ENCODE data around the gene IGF1R.

Gene IGF1R

DNA sequence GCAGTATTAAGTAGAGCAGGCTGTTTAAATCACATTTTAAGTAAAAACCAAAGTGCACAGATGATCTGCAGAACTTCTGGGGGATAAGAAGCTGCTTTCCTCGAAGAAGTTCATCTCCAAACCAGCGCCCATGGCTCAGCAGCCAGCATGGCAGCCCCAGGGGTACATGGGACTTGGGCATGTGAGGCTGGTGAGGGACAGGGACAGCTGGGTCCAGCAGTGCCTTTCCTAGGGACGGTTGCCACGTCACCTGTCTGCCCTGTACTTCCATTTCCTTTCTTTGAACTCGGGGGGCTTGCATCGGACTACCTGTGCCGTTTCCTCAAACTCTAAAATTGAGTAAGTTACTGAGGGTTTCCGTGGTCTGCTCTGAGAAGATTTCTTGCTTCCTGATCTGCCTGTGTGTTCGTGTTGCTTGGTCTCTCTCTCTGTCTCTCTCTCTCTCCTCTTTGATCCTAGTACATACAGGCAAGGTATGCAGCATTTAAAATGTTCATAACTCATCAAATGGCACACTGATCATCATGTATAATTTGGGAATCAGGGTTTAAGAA is 67.6 kb downstream of the IGF1R start:
- peaks cover 53% of the 10 kb centered on the region for H3K4me1 ChIP-seq
- H3K36me3 ChIP-seq, result peaks cover 11% of the 10 kb centered on the region
- H3K27me3 ChIP-seq, result no peaks in the 10 kb centered on the region
- TF ChIP-seq, protein P1, sequence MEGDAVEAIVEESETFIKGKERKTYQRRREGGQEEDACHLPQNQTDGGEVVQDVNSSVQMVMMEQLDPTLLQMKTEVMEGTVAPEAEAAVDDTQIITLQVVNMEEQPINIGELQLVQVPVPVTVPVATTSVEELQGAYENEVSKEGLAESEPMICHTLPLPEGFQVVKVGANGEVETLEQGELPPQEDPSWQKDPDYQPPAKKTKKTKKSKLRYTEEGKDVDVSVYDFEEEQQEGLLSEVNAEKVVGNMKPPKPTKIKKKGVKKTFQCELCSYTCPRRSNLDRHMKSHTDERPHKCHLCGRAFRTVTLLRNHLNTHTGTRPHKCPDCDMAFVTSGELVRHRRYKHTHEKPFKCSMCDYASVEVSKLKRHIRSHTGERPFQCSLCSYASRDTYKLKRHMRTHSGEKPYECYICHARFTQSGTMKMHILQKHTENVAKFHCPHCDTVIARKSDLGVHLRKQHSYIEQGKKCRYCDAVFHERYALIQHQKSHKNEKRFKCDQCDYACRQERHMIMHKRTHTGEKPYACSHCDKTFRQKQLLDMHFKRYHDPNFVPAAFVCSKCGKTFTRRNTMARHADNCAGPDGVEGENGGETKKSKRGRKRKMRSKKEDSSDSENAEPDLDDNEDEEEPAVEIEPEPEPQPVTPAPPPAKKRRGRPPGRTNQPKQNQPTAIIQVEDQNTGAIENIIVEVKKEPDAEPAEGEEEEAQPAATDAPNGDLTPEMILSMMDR (IDR thresholded peaks at IDR 0.05; ENCODE audit: low read depth, low read length), result no peak
- no peak for DNase-seq
- no peaks in the 10 kb centered on the region for H3K9me3 ChIP-seq
- H3K4me3 ChIP-seq (ENCODE audit: low read depth, low read length), result no peak overlapping the region

DNA sequence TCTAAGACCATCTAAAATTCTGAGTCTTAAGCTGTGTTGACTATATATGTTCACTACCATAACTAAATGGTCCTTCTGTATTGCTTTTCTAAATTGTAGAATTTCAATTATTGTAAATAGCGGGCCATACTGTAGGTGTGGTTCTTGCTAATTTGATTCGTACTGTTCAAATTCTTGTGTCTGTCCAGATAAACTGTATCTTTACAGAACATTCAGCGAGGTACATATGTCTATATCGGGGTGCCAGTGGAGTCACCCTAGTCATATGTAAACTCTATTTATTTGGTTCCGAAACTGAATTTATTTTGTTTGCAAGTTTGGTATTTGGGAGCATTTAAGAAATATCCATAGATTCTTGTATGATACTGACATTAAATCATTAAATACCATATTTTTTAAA is 69.0 kb downstream of the IGF1R start:
- no peak overlapping the region for H3K4me3 ChIP-seq (ENCODE audit: low read depth, low read length)
- no peak for DNase-seq
- peaks cover 3% of the 10 kb centered on the region for H3K36me3 ChIP-seq
- no peaks in the 10 kb centered on the region for H3K9me3 ChIP-seq
- TF ChIP-seq, protein P1 (IDR thresholded peaks at IDR 0.05; ENCODE audit: low read depth, low read length), result no peak
- H3K4me1 ChIP-seq, result peaks cover 67% of the 10 kb centered on the region
- no peaks in the 10 kb centered on the region for H3K27me3 ChIP-seq

GRCh38 chr15:98717942-98718341 is 69.6 kb downstream of the IGF1R start:
- peaks cover 73% of the 10 kb centered on the region for H3K4me1 ChIP-seq
- TF ChIP-seq, protein P1 (IDR thresholded peaks at IDR 0.05; ENCODE audit: low read depth, low read length), result no peak
- no peaks in the 10 kb centered on the region for H3K9me3 ChIP-seq
- no peak for DNase-seq
- peak overlapping the region; percentile 19 for H3K4me3 ChIP-seq (ENCODE audit: low read depth, low read length)
- H3K27me3 ChIP-seq, result no peaks in the 10 kb centered on the region
- no peaks in the 10 kb centered on the region; the same call in 1 of the 2 replicates for H3K36me3 ChIP-seq

GRCh38 chr15:98718426-98719136 is 70.2 kb downstream of the IGF1R start:
- Histone ChIP-seq H3K4me1 (peaks cover 77% of the 10 kb centered on the region), H3K4me3 (ENCODE audit: low read depth, low read length) (peak overlapping the region; percentile 19), H3K9me3 (no peaks in the 10 kb centered on the region), H3K27me3 (no peaks in the 10 kb centered on the region), H3K36me3 (no peaks in the 10 kb centered on the region; the same call in 1 of the 2 replicates)
- peak; percentile 63 for DNase-seq
- TF ChIP-seq, protein P1 (IDR thresholded peaks at IDR 0.05; ENCODE audit: low read depth, low read length), result no peak

DNA sequence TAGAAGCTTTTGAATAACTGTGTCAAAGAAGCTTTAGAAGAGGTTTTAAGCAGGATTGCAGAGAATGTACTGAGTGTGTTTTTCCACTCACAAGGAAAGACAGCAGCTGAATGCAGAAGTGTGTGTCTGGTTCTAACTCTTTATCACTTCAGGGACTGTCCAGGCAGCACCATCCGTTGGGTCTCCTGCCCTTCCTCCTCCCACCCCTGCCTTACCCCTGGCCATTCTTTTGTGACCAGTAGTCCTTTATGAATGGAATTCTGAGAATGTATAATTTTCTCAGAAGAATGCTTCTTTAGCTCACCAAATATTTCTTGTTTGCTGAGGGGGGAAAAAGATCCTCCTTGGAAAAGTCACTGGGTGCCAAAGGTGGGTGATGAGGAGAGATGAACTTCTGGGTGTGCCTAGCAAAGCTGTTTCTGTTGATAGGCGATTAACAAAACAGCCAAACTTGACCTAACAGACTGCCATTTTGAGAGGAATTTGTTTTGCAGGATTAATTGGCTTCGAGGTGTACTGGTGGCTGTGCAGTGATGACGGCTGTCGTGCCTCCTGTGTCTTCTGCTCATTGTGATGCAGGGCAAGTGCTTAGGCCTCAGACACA is 70.9 kb downstream of the IGF1R start:
- H3K4me3 ChIP-seq (ENCODE audit: low read depth, low read length), result no peak overlapping the region

More for the DNA sequence above, 70.9 kb downstream of the IGF1R start:
- Histone ChIP-seq H3K4me1 (peaks cover 80% of the 10 kb centered on the region), H3K36me3 (no peaks in the 10 kb centered on the region; the same call in 1 of the 2 replicates), H3K27me3 (no peaks in the 10 kb centered on the region), H3K9me3 (no peaks in the 10 kb centered on the region)
- DNase-seq, result no peak
- TF ChIP-seq, protein P1 (IDR thresholded peaks at IDR 0.05; ENCODE audit: low read depth, low read length), result no peak

Data from BE2C (cell line).